ENCODE results near the gene NUP35.

DNA sequence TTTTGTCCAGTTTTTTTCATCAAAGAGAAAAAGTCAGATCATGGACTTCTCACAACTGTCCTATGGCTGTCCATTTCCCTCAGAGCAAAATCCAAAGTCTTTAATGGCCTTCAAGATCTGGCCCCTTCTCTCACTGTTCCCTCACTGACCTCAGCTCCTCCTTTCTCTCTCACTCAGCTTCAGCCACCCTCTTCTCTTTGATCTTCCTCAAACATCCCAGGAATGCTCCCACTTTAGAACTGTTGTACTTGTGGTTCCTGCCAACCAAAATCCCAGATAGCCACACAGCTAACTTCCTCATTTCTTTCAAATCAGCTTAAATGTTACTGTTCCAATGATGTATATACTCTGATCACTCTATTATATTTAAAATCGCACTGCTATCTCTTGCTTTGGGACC lies 82.9 kb downstream of the NUP35 start:
- TF ChIP-seq, protein P1, sequence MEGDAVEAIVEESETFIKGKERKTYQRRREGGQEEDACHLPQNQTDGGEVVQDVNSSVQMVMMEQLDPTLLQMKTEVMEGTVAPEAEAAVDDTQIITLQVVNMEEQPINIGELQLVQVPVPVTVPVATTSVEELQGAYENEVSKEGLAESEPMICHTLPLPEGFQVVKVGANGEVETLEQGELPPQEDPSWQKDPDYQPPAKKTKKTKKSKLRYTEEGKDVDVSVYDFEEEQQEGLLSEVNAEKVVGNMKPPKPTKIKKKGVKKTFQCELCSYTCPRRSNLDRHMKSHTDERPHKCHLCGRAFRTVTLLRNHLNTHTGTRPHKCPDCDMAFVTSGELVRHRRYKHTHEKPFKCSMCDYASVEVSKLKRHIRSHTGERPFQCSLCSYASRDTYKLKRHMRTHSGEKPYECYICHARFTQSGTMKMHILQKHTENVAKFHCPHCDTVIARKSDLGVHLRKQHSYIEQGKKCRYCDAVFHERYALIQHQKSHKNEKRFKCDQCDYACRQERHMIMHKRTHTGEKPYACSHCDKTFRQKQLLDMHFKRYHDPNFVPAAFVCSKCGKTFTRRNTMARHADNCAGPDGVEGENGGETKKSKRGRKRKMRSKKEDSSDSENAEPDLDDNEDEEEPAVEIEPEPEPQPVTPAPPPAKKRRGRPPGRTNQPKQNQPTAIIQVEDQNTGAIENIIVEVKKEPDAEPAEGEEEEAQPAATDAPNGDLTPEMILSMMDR (conservative IDR thresholded peaks at IDR 0.05; ENCODE audit: low read depth, low read length) = no peak
- TF ChIP-seq EZH2phosphoT487 (IDR thresholded peaks at IDR 0.05; ENCODE audit: borderline replicate concordance, low read length) = no peak
